GM19025 (cell line): ENCODE measurements around the gene C5orf47.
"Not testable (repeated sequence)": the region's sequence is repeated elsewhere in the genome, so short reads cannot be mapped to it uniquely, and the experiment has no call there.

ENCODE experiments used
- ATAC-seq: cut with Tn5 transposase; IDR thresholded peaks from one replicate; pipeline ENCODE4 v1.9.1; 2021; ENCODE audit warnings: mild to moderate bottlenecking, low read depth, moderate library complexity; ENCODE audit not compliant: unreplicated experiment

Gene C5orf47

GRCh38 chr5:173969167-173970049 lies 19.6 kb upstream of the C5orf47 start:
- ATAC-seq: no peak

GRCh38 chr5:173970878-173971650 lies 17.9 kb upstream of the C5orf47 start:
- ATAC-seq: no peak

- ATAC-seq: no peak
Measured at GRCh38 chr5:173971681-173972345, 17.2 kb upstream of the C5orf47 start.

GRCh38 chr5:173972607-173972924 lies 16.4 kb upstream of the C5orf47 start:
- no peak for ATAC-seq

GRCh38 chr5:173972925-173973615 lies 15.9 kb upstream of the C5orf47 start:
- no peak for ATAC-seq

GRCh38 chr5:173973616-173973969 lies 15.4 kb upstream of the C5orf47 start:
- no peak for ATAC-seq

GRCh38 chr5:173974688-173975239 lies 14.2 kb upstream of the C5orf47 start:
- no peak for ATAC-seq

GRCh38 chr5:173981185-173981761 lies 7.7 kb upstream of the C5orf47 start:
- no peak for ATAC-seq

GRCh38 chr5:173984218-173984617 lies 4.8 kb upstream of the C5orf47 start:
- no peak for ATAC-seq

GRCh38 chr5:173989432-173990082 lies 587 bp downstream of the C5orf47 start:
- ATAC-seq: no peak

GRCh38 chr5:173997331-173997730 lies 8.4 kb downstream of the C5orf47 start:
- ATAC-seq: no peak

- ATAC-seq: no peak
Measured at GRCh38 chr5:173998531-173998930, 9.6 kb downstream of the C5orf47 start.

GRCh38 chr5:174000076-174000475 lies 11.1 kb downstream of the C5orf47 start:
- no peak for ATAC-seq

- ATAC-seq: no peak
Measured at GRCh38 chr5:174003795-174004194, 14.8 kb downstream of the C5orf47 start.

- ATAC-seq: no peak
Measured at GRCh38 chr5:174008922-174009321, 20.0 kb downstream of the C5orf47 start.

GRCh38 chr5:174010365-174010764 lies 21.4 kb downstream of the C5orf47 start:
- no peak for ATAC-seq

GRCh38 chr5:174011441-174011840 lies 22.5 kb downstream of the C5orf47 start:
- ATAC-seq: no peak

- ATAC-seq: not testable (repeated sequence)
Measured at GRCh38 chr5:174020069-174020927, 31.3 kb downstream of the C5orf47 start.

GRCh38 chr5:174020928-174021304 lies 31.9 kb downstream of the C5orf47 start:
- ATAC-seq: no peak
